GM18526 (cell line): ENCODE data around the gene PPP1R2C.

ENCODE experiments used
- POLR2A ChIP-seq: IDR thresholded peaks from 3 replicates; pipeline ENCODE4 v1.6.1; 2011; ENCODE audit not compliant: insufficient read length; ENCODE audit errors: extremely low read depth

PPP1R2C gene

DNA sequence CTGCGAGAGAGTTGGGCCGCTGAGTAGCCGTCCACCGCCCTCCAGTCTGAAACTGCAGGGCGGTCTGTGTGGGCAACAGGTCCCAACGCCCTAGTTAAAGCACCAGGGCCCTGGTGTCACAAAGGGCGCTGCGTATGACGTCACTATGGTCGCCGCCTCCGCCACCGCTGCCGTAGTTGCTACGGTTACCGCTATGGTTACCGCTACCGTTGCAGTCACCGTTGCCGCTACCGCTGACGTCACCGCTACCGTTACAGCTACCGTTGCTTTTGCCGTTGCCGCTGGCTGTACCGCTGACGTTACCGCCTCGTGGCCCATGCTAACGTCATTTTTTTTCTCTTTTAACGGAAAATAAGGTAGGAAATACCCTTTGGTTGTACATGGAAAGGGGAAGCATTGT, at the start of gene PPP1R2C:
Gene PPP1R2C, minus strand, starts transcription at position 68 of the 400 bp plus-strand sequence. CDS start 84 bp downstream, outside the sequence.
- TF ChIP-seq POLR2A: no peak

DNA sequence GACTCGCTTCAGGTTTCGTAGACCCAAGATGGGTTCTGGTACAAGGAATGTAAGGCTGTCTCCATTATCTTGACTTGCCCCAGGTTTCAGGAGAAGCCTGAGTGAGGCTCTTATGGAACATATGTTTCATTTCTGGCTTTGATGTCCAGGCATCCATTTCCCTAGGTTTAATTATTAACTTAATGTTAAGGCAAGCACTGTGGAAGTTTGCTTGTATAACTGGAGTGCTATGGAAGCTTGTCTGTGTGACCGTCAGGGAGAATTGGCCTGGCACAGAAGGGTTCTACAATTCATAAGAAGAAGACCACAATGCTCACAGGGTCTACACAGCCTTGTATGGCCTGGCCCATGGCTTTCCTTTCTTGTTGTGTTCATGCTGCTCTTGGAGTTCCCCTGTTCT, 47.2 kb upstream of the PPP1R2C start:
- TF ChIP-seq POLR2A: no peak

DNA sequence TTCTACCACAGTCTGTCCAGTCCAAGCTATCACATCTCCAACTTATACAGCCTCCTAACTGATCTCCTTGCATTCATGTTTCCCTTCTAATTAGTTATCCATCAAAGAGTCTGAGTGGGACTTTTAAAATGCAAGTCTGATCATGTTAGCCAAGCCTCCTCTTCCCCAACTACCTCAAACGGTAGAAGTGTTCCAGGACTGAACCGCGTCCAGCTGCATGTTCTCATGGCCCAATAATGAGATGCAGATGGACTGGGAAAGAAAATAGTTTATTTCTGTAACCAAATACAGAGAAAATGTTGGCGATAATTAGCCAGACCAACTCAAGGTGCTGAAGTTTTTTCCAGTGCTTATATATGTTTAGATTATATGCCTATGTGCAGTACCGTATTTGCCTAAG, 46.6 kb upstream of the PPP1R2C start:
- TF ChIP-seq POLR2A: no peak

DNA sequence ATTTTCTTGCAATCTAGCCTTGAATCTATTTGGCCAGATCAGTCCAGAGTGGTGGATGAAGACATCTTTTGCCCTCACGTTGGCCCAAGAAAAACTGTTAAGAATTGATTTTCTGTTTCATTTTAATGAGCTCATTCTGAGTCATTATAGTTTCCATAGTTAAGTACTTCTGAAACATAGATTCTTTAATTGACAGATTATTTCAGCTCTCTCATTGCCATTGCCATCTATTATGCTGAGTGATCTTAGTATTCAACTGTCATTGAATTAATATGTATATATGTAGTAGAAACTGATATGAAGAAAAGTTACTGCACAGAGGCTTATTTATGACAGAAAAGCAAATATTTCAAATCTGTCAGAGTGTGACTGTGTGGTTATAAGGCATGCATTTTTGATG, 45.5 kb upstream of the PPP1R2C start:
- TF ChIP-seq POLR2A: no peak

DNA sequence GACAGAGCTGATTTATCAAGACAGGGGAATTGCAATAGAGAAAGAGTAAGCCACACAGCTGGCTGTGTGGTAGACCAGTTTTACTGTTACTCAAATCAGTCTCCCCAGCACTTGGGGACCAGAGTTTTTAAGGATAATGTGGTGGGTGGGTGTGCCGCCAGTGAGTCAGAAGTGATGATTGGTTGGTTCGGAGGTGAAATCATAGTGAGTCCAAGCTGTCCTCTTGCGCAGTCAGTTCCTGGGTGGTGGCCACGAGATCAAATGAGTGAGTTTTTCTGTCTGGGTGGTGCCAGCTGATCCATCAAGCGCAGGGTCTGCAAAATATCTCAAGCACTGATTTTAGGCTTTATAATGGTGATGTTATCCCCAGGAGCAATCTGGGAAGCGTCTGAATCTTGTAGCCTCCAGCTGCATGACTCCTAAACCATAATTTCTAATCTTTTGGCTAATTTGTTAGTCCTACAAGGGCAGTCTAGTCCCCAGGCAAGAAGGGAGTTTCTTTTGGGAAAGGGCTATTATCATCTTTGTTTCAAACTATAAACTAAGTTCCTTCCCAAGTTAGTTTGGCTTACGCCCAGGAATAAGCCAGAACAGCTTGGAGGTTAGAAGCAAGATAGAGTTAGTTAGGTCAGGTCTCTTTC, 44.0 kb upstream of the PPP1R2C start:
- no peak for TF ChIP-seq POLR2A

DNA sequence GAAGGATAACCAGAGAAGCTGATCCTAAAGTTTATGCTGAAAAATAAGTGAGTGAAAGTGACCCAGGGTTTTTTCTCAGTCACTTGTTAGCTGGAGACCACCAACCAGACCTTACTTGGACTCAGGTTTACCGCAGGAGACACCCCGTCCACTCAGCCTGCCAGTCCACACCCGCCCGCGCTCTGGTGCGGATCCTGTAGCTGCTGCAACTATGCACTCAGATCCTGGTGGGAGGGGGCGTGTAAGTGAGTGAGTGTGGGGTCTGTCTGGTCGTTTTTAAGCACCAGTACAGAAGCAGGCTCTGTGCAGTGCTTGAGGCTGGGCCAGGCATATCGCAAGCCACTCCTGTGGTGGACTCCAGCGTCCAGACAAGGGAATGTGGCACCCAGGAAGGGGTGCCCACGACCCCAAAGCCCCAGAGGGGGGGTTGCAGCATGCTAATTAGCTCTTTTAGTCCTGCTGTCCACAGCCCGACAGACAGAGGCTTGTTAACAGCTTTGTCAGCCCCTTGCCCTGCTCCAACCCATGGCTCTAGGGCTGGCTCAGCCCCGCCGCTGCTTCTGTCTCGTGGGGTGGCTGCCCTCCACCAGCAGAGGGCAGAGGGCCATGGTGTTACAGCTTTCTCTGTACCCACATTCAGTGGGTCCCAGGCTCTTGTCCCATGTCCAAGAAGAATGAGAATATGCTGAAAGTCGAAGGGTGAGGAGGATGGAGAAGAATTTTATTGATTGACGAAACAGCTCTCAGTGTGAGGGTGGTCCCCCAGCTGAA, 40.4 kb upstream of the PPP1R2C start:
- TF ChIP-seq POLR2A: no peak

DNA sequence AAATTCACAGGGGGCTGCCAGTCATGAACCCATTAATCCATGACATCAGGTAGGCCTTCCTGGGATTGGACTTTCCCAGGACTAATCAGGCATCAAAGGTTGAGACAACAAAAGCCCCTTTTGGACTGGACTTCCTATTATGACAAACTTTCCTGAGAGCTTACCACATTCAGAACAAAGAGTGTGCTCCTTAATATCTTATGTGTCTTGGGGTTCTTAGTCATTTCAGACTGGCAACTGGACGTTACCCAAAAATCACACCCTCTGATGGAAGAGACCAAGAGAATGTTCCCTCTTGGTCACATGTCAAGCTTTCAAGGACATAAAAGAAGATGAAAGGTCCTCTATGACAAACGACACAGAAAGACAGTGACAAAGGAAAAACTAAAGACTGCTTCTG, 31.6 kb upstream of the PPP1R2C start:
- TF ChIP-seq POLR2A: no peak

DNA sequence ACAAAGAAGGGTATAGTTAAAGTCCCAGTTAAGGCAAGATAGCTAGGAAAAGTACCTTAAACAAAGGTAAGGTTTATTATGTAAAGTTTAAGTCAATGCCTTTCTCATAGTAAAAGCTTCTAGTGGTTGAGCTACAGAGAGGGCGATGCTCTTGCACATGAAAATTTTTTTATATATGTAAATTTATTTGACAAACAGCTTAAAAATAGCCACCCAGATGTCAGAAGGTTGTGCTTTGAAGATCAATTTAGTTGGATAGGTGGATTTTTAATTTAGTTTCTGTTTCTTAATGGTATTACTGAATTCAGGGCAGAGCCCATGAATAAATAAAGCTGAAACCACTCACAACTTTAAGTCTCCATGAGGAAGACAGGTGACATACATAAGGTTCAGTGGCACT, 29.4 kb upstream of the PPP1R2C start:
- no peak for TF ChIP-seq POLR2A

DNA sequence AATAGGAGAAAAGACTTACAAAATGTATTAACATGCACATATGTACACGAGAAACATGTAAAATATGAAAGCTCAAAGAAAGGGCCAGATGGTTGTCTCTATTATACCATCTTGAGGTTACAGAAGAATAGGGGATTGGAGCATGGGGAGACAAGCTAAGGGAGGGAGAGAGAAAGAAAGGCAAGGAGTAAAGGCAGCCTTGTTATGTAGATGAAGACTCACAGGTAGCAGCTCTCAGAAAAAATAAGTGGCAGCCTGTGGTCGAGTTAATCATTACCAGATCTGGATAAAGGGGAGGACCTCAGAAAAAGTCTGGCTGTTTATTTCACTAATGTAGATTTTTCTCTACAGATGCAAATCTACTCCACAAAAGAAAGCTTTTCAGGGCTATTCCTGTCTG, 26.6 kb upstream of the PPP1R2C start:
- no peak for TF ChIP-seq POLR2A

DNA sequence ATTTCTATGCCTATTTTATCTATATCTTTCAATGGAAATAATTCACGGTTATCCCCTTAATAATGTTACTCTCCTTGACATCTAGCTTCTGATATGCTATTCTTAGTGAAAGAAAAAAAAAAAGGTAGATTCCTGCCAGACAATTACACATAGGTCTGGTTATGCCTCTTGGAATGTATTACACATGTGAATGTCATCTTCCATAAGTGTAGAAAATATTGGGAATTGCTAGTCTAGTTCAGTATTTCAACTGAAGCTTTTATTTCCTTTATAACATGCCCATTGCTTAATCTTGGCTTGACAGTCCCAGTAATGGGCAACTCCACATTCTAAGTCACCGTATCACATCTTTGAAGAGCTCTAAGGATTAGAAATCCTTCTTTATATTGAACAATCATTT, 25.4 kb upstream of the PPP1R2C start:
- no peak for TF ChIP-seq POLR2A

DNA sequence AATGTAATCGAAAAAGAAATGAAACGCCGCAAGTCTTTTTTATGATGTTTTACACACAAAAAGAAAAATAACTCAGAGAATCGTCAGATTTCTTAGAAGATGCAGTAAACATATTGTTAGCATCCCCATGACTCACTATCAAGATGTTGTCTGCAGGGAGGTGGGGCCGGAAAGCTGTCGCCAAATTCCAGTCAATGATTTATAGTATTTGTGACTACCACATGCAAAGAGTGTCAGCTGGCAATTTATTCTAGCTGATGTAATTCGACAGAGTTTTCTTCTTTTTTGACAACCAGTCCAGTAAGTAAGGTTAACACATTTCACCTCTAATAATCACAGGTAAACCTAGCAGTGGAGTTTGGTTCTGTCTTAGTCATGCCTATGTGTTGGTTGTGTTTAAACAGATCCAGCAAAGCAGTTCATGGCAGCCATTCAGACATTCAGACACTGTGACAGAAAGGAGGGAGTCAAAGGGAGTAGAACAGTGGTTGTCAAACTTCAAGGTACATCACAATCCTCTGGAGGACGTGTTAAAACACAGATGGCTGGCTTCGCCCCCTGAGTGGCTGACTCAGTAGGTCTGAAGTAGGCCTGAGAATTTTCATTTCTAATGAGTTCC, 19.8 kb upstream of the PPP1R2C start:
- TF ChIP-seq POLR2A: no peak

DNA sequence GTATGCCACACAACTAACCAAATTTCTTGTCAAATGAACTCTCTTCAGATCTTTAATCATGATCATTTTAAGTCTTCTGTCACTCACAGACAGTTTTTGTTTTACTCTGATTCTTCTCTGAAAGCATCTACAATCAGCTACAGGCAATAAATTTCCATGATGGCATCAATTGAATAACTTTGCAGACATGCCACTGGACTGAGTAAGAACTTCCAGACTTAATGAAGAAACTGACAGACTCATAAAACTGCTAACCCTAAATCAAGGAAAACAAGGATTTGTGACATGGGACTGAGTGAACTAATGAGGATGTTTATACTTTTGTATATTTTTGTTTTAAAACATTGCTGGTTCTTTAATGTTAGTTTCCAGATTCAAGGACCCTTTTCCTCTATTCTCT, 5.5 kb upstream of the PPP1R2C start:
- no peak for TF ChIP-seq POLR2A

DNA sequence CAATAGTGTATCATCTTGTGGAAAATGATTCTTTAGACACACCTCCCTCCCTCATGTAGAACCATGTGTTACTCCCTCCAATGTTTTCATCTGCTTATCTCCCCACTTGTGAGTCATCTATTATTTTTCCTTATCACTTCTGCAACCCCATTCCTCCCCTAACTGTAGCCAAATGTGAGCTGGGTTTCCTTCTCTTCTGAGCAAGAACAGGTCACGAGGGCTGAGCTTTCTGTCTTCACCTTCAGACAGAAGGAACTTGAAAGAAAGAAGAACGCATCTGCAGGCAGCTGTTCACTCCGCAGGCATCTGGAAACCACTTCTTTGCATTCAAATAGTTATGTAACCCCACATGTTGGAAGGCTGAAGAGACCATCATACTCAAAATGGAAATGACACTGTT, 1.8 kb downstream of the PPP1R2C start:
- TF ChIP-seq POLR2A: no peak

DNA sequence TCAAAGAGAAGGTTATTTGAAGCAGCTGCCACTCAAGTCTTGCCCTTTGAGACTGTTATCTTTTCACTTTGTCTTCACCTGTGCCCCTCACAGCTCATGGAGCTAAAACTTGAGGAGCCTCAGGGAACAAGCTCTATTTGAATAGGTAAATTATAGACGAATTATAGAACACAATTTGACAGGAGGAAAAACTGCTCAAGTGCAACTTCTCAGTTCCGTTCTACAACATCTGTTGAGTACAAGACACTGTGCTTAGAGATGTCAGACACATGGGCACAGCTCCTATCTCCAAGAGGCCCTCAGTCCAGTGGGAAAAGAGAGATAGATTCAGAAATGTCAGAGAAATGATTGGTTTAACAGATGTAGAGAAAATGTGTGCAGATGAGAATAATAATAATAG, 5.1 kb downstream of the PPP1R2C start:
- TF ChIP-seq POLR2A: no peak

DNA sequence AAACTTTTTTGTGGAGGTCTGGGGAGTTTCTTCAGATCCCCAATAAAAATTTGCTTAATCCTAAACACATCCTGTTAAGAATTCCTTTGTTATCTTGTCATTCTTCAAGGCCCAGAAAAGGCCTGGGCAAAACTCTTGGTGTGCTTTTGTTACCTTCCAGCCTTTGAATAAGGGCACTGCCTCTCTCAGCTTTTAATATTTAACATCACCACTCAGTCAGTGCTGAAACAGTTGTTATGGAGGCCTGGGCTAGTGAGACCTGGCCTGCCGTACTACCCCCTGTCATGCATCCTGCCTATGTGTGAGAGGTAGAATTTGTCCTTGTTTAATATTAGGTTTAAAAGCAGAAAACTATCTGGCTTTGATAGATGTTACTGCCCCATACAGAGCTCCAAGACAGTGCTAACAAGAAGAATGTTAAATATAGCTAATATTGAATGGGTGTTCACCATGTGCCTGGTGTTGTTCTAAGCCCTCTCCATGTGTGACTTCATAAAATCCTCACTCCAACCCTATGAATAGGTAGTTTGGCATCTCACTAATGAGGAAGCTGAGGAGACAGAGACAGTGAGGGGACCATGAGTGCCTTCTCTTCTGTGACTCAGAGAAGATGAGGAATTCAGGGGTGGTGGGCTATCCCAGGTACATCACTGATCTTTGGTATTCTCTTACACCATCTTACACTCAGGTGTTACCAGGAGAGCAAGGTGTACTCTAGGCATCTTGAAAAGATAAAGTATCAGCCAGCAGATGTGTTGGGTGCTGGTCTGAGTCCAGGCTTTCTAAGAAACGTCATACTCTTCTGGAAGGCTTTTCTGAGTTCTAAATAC, 6.2 kb downstream of the PPP1R2C start:
- no peak for TF ChIP-seq POLR2A
